SKM-1 (cell line): ENCODE results near the gene ADIPOR2.
"Not testable (repeated sequence)": the region's sequence is repeated elsewhere in the genome, so short reads cannot be mapped to it uniquely, and the experiment has no call there.

Experiments
- DNase-seq: peaks from one replicate; lab custom pipeline; 2025; ENCODE audit not compliant: unreplicated experiment; lab: John Stamatoyannopoulos, UW

Gene ADIPOR2

DNA sequence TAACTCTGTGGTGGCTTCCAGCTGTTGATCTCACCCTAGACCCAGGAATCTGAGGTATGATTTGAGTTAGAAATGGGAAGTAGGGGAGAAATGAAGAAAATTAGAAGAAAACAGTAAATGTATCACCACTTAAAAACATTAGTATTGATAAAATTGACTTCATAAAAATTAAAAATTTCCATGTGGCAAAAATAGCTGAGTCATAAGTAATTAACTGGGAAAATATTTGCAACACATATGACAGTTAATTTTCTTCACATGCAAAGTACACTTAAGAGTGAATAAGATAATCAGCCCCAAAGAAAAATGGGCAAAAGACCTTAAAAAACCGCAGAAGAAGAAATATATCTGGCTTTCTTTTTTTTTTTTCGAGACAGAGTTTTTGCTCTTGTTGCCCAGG is 25.5 kb upstream of the ADIPOR2 start:
- no peak for DNase-seq

DNA sequence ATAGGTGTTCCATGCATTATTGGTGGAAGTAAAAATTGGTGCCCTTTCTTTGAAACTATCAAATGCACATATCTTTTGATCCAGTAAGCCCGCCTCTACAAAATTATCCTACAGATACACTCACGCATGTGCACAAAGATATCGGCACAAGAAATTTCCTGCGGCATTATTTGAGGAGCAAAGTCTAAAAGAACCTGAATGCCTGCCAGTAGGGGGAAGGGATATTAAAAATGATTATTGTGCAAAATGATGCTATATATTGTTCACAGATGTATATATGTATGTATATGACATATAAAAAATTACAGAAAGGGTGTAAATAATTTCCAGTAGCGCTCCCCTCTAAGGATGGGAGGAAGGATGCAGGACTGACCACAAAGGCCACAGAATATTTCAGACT is 24.7 kb upstream of the ADIPOR2 start:
- DNase-seq: no peak

DNA sequence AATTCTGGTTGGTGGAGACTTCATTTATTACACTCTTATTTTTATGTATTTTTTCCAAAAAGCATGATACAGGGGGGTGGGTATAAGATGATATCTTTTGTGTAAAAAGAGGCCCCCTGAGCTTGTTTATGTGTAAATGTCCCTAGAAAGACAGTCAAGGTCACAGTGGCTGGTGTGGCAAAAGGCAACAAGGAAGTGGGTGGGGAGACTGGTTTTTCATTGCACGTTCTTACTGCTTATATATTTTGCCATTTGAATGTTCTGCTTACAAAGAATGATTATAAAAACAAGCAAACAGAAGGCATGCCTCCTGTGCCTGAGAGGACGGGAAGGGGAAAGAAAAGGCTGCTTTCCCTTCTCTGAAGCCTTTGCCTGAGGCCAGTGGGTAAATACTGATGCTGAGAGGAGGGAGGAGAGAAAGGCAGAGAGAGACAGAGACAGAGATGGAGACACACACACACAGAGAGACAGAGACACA is 24.1 kb upstream of the ADIPOR2 start:
- DNase-seq: no peak

DNA sequence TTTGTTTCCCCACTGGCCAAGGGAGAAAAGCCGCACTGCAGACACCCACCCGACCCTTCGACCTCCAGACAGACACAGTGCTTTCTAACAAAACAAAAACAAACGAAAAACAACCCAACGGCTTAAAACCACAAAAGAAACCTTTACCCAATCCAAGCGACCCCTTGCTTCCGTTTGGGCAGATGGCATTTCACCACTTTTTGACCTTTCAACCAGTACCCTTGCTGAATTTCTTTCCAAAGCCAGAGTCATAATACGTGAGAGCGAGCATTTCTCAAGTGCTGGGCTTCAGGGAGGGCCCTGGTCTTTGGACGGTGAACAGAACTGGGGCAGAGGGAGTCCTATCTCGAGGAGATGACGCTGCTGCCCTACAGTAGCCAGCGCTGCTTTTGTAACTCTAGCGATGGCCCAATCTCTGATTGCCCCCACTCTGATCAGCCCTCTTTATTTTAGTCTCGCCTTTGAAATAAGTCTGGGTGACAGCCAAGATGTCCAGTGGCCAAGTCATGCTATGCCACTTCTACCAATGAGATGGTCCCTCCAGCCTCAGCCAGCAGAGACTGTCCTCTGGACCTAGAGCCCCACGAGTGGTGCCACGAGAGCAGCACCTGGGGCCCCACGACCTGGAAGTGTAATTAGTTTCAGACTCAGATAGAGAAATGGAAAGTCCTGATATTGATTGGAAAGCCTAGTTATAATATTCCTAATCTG is 21.9 kb upstream of the ADIPOR2 start:
- DNase-seq: peak; percentile 46

DNA sequence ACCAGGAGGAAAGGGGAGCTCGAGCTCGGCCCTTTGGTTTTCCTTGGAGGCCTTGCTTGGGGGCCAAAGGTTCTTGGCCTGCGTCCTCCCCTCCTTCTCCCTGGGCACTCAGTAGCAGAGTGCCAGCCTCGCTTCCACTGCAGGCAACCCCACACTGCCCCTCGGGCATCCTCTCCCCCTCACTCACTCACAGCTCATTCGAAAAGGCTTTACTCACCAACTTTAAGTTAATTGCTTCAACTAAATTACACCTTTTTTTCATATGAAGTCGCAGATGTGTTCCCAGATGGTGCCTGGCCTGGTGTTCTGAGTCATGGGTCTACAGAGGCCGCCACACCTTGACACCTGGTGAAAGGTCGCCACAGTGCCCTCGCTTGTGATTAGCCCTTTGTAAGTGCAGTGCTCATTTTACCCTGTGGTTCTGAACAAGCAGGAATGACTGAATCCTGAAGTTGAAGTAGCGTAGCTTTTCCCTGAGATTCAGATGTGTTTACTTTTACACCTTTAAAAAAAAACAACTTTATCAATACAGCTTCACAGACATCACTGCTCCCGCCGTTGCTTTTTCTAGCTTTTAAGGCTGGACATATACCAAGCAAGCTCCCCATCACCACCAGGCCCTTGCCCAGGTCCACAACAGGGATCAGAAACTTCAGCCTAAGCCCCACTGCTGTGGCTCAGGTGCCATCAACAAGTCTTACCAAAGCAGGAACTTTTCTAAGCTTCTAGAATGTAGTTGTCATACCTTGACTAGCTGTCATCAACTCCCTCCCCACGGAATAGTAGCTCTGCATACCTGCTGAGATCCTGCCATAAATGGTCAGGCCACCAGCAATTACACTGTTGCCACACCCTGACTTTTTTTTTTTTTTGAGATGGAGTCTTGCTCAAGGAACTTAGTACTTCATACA is 20.3 kb upstream of the ADIPOR2 start:
- DNase-seq: no peak

DNA sequence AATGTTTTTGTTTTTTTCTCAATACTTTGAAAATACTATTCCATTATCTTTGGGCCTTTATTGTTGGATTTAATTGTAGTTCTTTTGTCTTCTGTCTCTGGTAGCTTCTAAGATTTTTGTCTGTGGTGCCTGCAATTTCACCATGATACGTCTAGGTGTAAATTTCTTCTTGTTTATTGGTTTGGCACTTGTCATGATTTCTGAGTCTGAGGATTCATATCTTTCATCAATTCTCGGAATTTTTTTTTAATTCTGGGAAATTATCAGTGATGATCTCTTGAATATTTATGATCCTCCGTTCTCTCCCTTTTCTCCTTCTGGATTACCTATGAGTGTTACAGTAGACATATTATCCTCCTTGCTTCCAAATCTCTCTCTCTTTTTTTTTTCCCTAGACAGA is 14.8 kb upstream of the ADIPOR2 start:
- DNase-seq: no peak

DNA sequence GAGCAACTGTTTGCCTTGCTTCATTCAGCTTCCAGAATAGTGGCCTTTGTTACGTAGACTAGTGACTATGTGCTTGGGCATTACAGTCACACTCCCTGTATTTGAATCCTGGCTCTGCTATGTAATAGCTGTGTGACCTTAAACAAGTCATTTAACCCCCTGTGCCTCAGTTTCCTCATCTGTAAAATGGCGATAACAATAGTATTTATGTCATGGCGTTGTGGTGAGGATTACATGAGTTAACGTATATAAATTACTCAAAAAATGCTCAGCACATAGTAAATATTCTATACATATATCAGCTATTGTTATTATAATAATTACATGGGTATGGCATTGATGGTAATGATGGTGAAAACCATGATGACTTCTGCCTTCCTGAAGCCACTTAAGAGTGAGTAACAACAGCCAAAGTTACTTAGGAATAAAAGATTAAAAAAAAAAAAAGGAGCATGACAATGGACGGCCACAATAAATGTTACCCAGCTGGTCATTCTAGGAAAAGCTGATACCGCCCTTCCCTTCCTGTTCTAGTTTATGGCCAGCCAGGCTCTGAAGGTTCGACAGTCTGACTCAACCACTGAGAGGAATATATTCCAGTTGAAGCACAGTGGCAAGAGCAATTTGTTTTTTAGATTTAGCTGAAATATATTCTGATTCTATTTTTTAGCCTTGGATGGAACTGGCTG is 9.9 kb upstream of the ADIPOR2 start:
- DNase-seq: no peak

DNA sequence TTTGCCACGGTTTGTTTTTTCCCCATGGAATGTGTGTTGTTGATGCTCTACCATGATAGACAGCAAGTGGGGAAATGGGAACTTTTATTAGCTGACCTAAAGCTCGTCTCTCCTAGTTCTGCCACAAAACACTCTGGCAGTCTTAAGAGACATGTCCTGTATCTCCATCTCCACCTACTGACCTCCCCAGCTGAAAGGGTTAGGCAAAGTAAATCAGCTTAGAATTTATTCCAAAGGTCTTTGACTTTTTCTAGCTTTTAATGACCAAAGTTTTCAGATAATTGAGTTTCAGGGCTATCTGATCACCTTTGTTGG is 9.4 kb upstream of the ADIPOR2 start:
- DNase-seq: no peak

DNA sequence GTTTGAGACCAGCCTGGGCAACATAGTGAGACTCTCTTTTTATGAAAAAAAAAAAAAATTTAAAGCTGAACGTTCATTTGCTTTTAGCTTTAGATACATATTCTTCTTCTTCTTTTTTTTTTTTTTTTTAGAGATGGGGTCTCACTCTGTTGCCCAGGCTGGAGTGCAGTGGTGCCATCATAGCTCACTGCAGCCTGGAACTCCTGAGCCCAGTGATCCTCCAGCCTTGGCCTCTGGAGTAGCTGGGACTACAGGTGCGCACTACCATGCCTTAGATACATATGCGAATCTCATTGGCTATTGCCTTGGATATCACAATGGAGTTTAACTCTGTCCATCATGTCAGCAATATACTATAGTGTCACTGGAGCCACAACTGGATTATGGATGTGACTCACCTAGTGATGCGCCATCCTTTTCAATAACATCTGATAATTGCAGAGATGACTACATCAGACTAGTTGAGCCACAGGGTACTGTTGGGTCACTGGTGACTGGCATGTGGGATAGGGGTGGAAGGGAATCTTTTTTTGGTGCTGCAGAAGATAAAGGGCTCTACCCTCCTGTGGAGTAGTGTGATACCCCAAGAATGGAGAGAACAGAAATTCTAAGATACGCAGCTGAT is 2.7 kb upstream of the ADIPOR2 start:
- no peak for DNase-seq

DNA sequence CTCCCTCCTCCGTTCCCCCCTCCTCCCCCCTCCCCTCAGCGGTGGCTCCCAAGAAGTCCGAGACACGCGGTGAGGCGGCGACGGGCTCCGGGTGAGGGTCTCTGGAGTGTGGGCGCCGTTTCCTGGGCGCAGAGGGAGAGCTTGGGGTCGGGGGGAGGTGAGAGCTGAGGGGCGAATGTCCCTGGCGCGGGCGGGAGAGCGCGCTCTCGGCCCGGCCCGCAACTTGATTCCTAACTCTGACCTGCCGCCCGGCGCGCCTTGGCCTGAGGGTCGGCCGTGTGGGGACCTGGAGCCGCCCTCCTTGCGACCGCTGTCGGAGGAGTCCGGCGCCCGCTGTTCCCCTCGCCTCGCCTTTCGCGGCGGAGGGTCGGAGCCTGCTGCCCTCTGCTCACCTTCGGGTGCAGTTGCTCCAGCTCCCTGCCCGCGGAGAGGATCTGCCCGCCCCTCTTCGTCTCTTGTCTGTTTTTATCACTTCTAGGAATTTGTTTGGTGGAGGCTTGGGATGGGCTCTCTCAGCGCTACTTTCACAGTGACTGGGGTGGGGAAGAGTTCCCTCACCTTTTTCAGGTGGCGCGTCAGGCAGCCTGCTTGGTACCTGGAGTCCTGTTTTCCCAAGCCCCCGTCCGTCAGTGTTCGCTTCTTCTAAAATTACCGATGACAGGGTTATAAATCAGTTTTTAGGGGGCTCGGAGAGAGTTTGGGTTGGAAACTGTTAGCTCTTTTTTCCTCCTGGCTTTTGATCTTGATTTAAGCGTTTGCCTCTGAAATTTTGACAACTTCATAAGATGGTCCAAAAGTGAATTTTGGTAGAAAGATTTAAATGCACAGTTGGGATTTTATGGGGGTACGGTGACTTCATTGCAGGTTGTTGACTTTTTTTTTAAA is 495 bp downstream of the ADIPOR2 start:
- DNase-seq: no peak

DNA sequence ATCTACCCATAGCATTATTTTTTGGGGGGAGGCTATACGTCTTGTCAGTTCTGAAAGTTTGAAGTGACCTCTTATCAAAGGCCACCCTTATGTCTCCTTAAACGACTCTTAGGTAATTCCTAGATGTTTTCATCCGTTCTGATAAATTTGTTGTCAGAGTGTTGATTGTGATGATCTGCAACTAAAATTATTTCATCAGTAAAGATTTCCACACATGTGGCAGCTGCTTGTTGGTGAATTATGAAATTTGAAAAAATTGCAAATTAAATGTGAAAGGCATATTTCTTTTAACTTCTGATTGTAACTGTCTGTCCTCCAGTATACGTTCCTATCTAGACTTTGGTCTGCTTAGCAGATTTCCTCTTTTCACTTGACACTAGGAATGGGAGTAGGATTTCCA is 1.4 kb downstream of the ADIPOR2 start:
- no peak for DNase-seq

DNA sequence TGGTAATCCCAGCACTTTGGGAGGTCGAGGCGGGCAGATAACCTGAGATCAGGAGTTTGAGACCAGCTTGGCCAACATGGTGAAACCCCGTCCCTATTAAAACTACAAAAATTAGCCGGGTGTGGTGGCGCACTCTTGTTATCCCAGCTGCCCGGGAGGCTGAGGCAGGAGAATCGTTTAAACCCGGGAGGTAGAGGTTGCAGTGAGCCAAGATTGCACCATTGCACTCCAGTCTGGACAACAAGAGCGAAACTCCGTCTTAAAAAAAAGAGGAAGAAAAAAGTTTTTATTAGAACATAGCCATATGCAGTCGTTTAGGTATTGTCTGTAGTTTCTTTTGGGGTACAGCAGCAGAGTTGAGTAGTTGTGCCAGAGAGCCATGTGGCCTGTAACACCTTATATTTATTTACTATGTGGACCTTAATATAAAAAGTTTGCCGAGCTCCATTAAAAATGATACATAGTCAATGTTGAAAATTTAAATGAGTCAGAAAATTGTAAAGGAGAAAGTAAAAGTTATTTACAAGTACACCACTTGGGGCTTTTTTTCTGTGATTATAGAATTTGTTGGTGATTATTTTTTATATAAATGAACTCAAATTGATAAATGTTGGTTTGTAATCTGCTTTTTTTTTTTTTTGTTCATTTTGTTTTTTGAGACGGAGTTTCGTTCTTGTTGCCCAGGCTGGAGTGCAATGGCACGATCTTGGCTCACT is 2.2 kb downstream of the ADIPOR2 start:
- peak; percentile 9 for DNase-seq

DNA sequence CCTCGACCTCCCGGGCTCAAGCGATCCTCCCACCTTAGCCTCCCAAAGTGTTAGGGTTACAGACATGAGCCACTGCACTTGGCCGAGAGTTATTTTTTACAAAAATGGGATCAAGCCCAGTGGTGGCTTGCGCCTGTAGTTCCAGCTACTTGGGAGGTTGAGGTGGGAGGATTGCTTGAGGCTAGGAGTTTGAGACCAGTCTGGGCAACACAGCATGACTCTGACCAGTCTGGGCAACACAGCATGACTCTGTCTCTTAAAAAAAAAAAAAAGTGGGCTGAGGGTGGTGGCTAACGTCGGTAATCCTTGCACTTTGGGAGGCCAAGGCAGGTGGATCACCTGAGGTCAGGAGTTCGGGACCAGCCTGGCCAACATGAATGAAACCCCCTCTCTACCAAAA is 4.2 kb downstream of the ADIPOR2 start:
- DNase-seq: not testable (repeated sequence)

DNA sequence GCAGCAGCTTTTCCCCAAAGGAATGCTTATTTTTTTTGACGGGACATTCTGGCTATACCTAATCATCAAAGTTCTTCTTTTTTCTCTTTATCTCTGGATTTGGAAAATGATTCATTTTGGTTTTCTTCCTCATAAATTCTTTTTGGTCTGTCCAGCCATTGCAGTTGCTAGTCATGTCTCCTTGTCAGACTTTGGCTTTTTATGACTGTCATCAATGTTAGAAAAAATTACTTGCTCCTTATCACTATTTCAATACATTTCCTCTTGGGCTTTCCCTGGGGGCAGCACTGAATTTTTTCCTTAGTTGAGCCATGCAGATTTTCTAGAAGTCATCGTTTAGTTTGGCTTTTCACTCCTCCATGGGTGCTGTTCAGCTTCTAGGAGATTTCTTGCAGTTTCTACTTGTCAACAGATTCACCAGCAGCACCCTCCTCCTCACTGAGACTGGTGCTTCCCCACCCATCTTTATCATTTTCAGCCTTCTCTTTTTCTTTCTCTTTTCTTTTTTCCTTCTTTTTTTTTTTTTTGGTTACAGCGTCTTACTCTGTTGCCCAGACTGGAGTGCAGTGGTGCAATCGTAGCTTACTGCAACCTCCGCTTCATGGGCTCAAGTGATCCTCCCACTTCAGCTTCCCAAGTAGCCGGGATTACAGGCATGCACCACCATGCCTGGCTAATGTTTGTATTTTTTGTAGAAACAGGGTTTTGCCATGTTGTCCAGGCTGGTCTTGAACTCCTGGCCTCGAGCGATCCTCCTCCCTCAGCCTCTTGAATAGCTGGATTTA is 5.2 kb downstream of the ADIPOR2 start:
- no peak for DNase-seq

DNA sequence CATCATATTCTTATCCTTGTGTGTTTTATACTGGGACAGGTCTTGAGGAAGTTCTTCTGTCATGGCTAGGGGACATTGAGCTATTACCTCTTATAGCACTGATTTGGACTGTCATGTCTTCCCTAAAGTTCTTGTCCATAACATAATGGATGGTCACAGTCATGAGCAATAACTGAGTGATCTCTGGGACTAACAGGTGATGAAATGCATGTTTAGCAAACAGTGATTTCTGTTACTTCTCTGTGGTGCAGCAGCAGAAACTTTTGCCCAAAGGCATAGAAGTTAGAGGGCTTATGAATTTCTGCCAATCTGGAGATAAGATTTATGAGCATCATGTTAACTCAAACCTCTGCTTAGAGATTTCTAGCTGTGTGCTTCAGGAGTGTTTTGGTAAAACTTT is 5.9 kb downstream of the ADIPOR2 start:
- DNase-seq: no peak

DNA sequence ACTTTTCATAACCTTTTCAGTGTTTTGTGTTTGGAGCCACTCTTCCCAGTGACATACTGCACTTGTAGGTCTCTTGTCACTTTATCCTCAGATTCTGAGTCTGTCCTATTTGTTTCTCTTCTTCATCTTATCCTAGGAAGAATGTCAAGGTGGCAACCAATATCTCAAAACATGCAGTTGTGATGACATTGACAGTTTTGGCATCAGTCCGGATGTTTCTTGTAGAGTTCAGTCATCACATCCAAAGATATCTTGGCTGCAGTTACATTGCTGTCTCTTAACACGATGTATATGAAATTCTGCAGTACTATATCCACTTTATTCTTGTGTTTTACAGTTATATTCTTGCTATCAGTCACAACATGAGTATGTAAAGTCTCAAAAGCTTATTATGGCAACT is 6.4 kb downstream of the ADIPOR2 start:
- DNase-seq: no peak

DNA sequence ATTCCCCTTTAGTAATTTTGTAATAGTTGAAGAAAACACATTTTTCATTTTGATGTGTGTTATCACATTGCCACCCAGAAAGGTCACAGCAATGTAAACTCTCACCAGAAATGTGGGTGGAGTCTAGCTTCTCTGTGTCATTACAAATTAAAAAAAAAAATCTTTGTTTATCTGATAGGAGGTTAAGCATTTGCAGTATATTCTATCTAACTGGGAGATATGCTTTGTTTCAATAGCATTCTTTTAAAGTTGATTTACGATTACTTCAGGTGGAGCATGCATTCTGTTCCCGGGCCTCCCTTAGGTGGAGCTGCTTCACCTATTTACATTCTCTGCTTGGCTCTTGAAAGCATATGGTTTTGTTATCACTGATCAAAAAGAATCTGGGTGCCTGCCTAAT is 7.8 kb downstream of the ADIPOR2 start:
- DNase-seq: no peak

DNA sequence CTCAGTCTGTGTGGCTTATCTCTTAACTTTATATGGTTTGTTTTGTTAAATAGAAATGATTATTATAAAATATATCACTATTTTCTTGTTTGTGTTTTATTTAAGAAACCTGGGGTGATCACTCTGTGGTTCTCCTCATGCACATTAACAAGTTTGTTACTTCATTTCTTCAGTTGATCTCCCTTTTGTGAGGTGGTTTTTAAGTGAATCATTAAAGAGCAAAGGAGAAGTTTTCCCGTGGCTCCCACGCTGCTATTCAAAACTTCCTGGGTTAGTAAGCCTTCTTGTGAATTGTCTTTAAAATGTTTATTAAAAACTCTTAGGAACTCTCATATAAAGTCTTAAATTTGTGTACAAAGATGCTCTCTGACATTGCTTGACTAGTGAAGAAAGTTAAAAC is 11.8 kb downstream of the ADIPOR2 start:
- DNase-seq: no peak
